ENCODE results near the gene RGL4. TPM values are rescaled to one million over a fixed set of nuclear protein-coding genes. Genes with fewer than 3 reads are reported as not detected.
A peak's percentile ranks its signal among the peaks of the same experiment; 100 is the strongest.
"Not testable (repeated sequence)": the region's sequence is repeated elsewhere in the genome, so short reads cannot be mapped to it uniquely, and the experiment has no call there.

Gene RGL4
- not detected in 2 replicates for total RNA-seq (2014; rRNA removed; shearing (Covaris generic))

GRCh38 chr22:23690713-23691112 is at the start of gene RGL4:
TSS of gene RGL4 (plus strand) at chr22:23691013. CDS start at chr22:23692031, 1,018 bp downstream.
- DNase-seq (ENCODE audit: low spot score), result no peak

GRCh38 chr22:23646526-23646925 is 44.3 kb upstream of the RGL4 start:
- DNase-seq (ENCODE audit: low spot score), result not testable (repeated sequence)

DNA sequence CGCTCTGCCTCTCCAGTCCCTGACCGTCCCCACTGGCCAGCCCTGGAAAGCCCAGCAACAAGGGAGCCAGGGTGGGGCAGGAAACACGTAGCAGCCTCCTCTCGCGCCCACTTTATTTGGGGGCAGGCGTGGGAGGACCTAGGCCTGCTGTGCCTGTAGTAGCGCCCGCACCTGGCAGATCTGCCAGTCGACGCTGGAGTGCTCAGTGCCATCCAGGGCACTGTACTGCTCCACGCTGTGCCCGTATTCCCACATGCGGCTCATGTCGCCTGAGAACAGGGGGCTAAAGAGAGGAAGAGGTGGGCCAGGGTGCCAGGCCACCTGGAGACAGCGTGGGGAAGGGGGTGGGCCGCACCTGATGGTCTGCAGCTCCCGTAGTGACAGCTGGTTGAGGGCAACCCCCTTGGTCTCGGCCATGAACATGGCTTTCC is 41.7 kb upstream of the RGL4 start:
- DNase-seq (ENCODE audit: low spot score), result no peak

DNA sequence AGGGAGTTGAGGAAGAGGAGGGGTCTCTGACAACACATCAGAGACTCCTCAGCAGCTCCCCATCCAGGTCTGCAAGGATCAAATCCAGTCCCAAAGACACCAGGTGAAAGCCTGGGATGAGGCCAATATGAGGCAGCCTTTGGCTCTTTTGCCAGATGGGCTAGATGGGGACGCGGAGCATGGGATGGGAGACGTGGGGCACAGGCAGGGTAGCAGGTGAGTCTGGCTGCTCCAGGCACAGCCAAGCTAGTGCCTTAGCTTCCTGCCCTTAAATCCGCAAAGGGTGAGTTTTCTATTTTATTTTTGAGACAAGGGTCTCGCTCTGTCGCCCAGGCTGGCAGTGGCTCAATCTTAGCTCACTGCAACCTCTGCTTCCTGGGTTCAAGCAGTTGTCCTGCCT is 39.1 kb upstream of the RGL4 start:
- DNase-seq (ENCODE audit: low spot score), result no peak

- DNase-seq (ENCODE audit: low spot score), result no peak
Observed at GRCh38 chr22:23652286-23652685, 38.5 kb upstream of the RGL4 start.

GRCh38 chr22:23652711-23653110 is 38.1 kb upstream of the RGL4 start:
- no peak for DNase-seq (ENCODE audit: low spot score)

- no peak for DNase-seq (ENCODE audit: low spot score)
Observed at GRCh38 chr22:23655891-23656475, 34.8 kb upstream of the RGL4 start.

- DNase-seq (ENCODE audit: low spot score), result no peak
Observed at GRCh38 chr22:23657727-23658126, 33.1 kb upstream of the RGL4 start.

- DNase-seq (ENCODE audit: low spot score), result not testable (repeated sequence)
Observed at GRCh38 chr22:23660381-23660780, 30.4 kb upstream of the RGL4 start.

DNA sequence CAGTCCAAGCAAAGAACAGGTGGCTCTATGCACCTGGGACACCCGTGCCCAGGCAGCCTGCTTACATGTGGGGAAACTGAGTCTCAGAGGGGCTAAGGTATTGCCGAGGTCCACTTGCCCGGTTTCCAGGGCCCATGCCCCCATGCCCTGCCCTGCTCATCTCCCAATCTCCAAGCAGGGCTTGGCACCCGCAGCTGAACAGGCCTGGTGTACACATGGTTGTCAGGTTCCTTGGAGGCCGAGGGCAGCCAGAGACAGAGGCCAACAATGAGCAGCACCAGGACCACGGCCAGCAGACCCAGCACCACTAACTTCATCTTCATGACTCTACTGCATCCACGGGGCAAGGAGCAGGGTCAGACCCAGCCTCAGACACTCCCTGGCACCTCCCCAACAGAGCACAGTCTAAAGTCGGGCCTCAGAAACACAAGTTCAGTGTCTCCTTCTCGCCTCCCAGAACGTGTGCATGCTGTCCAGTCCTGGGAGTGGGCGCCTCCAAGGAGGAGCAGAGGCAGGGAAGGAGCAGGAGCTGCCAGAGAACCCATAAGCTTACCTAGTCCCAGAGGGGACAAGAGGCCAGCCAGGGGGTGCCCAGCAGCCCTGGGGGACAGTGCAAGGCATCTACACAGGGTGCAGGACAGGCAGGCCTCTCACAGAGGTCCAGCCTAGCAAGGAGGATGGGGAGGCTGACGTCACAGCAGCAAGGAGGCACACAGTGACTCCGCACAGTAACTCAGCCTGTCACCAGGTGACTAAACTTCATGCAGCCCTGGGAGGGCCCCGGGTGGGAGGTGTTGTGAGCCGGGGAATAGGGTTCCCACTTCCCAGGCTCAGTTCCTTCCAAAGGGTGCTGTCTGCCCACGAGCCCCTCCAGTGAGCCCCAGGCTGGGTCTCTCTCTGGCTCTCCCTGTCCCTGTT is 20.2 kb upstream of the RGL4 start:
- DNase-seq (ENCODE audit: low spot score), result no peak

DNA sequence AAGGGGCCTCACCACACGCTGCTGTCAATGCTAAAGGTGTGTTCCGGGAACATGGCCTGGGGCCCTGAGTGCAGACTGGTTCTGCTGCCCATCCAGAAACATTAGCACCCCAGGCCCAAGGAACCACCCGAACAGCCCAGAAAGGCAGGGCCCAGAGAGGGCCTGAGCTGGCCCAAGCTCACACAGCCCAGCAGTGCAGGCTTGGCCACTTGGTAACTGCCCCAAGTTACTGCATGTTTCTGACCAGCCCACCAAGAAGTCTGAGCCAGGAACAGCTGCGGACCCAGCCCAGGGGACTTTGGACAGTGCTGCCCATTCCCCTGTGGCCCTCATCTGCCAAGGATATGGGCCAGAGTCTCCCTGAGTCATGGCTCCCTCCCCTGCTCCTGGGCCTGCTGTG is 19.4 kb upstream of the RGL4 start:
- DNase-seq (ENCODE audit: low spot score), result not testable (repeated sequence)

DNA sequence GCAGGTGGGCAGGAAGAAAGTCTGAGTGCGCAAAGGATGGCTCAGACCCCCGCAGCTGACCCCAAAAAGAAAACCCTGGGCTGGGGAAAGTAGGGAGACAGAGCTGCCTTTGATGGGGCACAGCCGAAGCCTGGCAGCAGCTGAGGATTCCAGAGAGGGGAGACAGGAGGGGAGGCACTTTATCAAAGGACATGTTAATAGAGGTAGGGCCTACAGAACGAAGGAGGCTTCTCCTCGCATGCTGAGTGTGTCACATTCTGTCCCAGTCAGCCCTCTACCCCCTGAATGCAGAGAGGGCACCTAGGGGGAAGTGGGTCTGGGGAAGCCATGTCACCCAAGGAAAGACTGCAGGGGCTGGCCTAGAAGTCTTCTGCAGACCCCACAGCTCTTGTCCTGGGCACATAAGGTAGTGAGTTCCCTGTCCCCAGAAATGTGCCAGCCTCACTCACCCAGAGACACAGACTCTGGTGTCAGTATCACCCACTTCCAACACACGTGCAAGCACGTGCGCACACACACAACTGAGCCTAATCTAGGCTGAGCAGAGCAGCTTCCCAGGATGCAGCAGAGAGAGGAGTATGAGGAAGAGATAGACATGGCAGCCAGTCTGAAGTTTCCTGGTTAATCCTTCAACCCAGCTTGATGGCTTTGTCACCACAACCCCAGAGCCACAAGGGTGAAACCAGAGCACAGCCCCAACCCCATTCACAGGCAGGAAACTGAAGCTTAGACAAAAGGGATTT is 18.3 kb upstream of the RGL4 start:
- DNase-seq (ENCODE audit: low spot score), result not testable (repeated sequence)

- no peak for DNase-seq (ENCODE audit: low spot score)
Observed at GRCh38 chr22:23673050-23673620, 17.7 kb upstream of the RGL4 start.

DNA sequence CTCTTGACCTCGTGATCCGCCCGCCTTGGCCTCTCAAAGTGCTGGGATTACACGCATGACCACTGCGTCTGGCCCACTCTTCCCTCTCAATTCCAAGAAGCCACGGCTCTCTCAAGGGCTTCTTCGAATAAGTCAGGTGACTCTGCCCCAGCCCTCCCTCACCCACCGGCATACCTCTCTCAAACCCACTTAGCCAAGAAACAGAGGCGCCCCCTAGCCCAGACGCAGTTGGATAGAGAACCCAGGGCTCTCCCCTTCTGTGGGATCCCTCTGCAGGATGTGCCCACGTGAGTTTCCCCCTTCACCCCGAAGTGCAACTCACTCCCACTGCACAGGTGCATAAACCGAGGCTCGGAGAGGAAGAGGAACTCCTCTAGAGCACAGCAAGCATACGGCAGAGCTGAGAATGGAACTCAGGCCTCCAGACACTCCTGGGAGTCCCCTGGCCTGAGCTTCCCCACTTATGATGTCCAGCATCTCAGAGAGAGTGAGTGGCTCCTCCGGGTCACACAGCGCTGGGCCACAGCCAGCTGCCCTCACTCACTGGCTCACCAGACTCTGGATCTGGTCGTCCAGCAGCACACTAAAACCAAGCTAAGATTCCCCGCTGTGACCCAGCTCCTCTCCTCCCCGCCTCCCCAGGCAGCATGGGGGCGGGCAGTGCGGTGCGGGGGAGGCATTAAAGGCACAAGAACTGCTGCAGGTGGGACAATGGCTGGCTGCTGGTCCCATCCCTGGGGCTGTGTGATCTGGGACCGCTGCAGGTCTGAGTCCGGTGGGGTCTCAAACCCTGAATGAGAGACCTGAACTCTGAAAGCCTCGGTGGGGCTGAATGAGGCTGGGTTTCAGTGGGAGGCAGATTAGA is 16.8 kb upstream of the RGL4 start:
- DNase-seq (ENCODE audit: low spot score), result no peak

DNA sequence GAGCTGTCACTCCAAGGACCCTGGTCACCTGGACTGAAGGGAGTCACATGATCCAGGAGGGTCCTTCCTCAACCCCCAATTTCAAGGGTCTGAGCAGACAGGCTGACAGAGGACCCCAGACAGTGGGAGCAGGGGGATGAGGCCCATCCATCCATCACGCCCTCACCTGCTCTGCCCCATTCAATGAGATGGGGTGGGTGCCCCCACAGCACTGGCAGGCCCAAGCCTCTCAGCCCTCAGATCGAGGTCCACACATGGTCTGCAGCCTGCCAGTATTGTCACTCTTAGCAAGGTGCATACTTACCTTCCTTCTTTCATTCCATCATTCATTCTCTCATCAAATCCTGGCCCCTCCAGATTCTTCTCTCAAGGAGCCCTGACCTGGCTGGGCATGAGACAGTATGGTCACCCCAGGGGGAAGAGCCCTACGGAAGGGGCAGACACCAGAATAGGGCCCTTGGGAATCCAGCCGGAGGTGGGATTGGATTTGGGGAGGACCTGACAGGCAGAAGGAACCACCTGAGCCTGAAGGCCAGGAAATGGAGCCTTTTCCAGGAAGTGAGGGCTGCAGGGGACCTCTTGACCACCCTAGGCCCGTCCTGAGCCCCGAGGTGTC is 15.8 kb upstream of the RGL4 start:
- not testable (repeated sequence) for DNase-seq (ENCODE audit: low spot score)

DNA sequence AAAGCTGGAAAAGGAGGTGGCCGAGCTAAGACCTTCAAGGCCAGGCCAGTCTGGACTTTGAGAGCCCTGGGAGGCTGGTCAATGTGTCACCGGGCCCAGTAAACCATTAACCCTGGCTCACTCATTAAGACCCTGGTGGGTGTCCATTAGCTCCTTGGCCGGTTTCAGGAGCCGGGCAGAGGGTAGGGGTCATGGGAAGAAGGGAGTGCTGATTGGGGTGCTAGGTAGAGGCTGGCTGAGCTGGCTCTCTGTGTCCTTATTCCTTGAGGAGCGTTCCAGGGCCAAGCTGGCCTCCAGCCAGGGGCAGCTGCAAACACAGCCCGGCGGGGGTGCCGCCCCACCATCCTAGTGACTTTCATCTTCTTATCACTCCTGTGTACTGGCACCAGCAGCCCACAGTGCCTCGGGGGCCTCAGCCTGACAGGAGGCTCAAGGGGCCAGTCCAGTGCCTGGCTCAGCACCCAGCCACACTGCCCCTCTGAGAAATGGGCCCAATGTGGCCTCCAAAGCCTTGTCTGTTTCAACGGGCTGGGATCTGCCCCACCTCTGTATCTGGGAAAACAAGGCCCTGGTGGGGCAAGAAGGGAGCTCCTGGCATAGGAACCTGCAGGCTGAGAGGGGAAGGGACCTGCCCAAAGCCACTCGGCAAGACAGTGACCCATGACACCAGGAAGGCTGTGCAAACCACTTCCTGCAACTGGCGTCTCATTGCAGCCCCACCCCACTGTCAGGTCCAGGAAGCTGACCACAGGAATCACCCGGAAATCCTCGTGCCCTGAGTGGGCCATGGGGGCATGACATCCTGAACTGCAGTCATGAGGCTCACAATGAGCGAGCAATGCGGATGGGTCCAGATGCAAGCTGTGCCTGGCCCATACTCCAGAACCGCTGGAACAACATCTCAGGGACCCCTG is 15.1 kb upstream of the RGL4 start:
- peak; percentile 19 for DNase-seq (ENCODE audit: low spot score)

DNA sequence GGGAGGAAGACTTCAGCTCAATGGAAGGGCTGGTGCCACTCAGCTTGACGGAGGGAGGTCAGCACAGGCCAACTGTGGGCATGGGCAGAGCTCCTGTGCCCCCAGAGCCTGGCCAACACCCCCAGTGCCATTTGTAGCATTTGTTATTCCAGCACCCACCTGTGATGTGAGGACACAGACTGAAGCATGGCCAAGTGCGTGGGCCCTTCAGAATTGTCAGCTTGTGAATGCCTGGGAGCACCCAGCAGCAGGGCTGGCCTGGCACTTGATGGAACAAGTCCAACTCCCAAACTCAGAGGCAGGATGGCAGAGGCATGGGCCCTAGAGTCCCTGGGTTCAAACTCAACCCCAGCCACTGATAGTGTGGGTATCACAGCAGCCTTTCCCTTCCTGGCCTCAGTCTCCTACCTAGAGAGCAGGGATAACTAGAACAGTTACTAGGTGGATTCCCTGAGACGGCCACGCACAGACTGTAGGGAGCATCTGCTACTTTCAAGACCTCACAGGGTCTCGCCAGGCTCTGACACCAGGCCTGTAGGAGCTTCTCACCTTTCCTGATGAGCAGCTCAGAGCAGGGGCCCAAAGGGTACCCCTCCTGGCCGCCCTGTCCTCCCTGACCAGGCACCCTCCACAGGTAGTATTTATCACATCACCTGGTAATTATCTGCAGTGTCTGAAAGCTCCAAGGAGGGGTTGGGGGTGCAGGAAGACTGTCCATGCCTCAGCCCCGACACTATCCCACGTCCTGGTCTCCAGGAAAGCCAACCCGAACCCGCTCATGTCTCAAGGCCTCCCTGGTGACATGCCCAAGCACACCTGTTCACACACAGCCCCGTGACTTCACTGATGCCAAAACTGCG is 13.7 kb upstream of the RGL4 start:
- DNase-seq (ENCODE audit: low spot score), result not testable (repeated sequence)

DNA sequence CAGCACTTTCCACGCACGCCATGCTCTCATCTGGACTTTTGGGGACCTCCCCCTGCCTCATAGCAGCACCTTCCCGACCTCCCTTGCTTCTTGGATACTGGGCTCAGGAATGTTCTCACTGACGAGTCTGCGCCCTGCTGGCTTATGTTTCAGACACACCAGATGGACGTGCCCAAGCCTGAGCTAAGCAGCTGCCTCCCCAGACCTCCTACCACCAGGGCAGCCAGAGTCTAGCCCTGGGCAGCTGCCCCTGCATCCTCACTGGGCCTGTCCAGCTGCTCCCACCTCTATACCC is 13.2 kb upstream of the RGL4 start:
- no peak for DNase-seq (ENCODE audit: low spot score)

GRCh38 chr22:23678133-23678532 is 12.7 kb upstream of the RGL4 start:
- no peak for DNase-seq (ENCODE audit: low spot score)

Data from HT-29 (cell line).